GM19468 (cell line): ENCODE results near the gene GFPT1.
"Not testable (repeated sequence)": the region's sequence is repeated elsewhere in the genome, so short reads cannot be mapped to it uniquely, and the experiment has no call there.

ENCODE experiments used
- ATAC-seq: cut with Tn5 transposase; IDR thresholded peaks from one replicate; pipeline ENCODE4 v1.9.1; 2021; ENCODE audit warnings: mild to moderate bottlenecking, moderate library complexity, moderate number of reproducible peaks; ENCODE audit not compliant: unreplicated experiment; ENCODE audit errors: extremely low read depth

The GFPT1 gene

GRCh38 chr2:69385443-69386151 lies 1.4 kb downstream of the GFPT1 start:
- ATAC-seq, result no peak

- no peak for ATAC-seq
These were observed 2.4 kb downstream of the GFPT1 start for GRCh38 chr2:69384618-69385081.

DNA sequence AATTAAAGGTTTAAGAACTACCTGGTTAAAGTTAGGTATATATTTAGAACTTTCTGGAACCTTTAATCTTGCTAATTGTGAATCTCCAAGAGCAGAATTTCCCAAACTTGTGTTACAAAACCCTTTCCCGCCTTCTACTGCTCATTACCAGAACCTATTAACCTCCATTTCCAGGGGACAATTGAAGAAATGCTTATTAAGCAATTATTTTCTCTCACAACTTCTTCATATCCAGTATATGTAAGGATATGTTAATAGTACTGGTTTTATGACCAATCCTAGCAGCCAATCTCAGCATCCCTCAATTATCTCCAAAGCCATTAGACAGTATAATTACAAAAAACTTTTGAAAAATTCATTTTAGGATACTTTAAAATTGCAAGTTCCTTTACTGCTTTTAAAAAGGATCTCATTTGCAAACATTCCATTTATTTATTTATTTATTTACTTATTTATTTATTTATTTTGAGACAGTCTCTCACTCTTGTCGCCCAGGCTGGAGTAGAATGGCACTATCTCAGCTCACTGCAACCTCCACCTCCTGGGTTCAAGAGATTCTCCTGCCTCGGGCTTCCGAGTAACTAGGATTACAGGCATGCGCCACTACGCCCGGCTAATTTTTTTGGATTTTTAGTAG lies 3.7 kb downstream of the GFPT1 start:
- no peak for ATAC-seq

DNA sequence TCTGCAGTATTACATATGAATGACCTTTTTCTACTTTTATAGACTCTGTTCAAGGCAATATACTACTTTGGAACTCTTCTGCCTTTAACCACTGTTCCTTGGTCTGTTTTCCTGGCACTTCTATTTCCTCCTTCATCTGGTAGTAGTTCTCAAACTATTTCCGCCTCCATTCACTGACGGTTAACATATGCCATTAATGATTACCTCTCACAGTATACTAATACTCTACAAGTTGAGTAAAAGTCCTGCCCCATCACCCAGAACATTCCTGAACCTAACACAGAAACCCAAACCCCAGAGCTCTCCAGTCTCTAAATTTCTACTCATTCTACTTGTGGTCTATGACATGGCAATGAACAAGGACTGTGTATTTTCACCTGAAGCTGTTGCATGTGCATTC lies 4.5 kb downstream of the GFPT1 start:
- ATAC-seq, result no peak

- ATAC-seq, result no peak
These were observed 5.7 kb downstream of the GFPT1 start for GRCh38 chr2:69381337-69381737.

- ATAC-seq, result no peak
These were observed 6.7 kb downstream of the GFPT1 start for GRCh38 chr2:69380072-69380917.

- ATAC-seq, result no peak
These were observed 10.6 kb downstream of the GFPT1 start for GRCh38 chr2:69376403-69376802.

DNA sequence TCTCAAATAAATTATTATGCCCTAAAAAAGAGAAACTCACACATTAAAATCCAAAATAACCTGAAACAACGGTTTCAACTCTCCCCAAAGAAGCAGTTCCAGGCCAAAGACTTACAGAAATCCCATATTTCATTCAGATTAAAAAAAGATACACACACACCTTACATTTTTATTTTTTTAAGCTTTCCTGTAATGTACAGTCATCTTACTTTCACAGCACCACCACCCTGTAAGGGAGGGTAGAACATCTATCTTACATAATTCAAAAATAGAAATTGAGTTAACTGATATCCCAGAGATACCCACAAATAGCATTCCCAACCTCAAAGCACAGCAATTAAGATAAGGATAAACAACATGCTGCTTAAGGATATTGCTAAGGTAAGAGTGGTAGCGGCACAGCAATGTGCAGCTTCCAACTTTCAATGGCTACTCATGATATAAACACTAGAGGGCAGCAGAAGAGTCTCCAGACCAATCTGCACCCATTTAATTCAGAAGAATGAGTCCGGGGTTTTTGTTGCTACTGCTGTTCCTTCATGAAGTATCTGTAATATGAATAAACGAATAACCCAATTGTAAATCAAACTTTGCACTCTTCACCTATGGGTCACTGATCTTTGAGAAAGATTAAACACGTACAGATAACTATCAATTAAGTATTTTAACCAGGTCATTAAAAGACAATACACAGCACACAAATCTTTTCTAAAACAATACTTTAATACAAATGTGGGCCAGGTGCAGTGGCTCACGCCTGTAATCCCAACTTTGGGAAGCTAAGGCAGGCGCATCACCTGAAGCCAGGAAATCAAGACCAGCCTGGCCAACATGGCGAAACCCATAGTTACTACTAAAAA lies 11.3 kb downstream of the GFPT1 start:
- no peak for ATAC-seq

GRCh38 chr2:69372767-69373166 lies 14.3 kb downstream of the GFPT1 start:
- no peak for ATAC-seq

DNA sequence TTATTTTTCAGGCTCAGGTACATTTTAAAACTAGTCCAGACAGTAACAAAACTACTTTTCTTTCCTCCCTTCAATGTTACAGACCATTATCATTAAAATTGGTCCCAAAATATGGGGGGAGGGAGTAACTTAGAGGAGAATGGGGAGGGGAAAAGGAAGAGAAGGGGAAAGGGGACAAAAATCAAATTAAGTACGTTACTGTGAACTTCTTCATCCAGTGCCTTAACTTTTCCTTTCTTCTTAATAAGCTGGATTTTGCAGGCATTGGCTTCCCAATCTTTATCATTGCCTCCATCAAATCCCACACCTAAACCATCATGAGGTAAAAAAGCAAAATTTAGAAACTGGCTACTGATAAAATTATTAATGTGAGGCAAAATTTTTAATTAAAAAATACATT lies 17.2 kb downstream of the GFPT1 start:
- no peak for ATAC-seq

- no peak for ATAC-seq
These were observed 18.4 kb downstream of the GFPT1 start for GRCh38 chr2:69368588-69368987.

GRCh38 chr2:69359371-69359770 lies 27.7 kb downstream of the GFPT1 start:
- ATAC-seq, result no peak

DNA sequence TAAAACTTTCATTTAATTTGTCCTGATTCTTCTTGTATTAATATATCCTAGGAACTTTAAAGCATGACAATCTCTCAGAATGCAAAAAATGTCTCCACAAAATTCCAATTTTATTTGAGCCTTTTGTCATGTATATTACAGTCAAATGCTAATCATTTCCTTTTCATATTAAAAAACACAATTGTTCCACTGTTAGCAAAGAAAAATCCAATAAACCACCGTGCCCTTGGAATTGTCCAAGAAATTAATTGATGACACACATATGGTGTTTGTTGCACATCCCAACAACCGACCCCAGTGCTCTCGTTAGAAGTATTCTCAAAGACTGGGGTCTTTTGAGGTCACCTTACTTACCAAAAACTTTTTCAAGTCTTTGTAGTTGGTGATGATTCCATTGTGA lies 28.1 kb downstream of the GFPT1 start:
- ATAC-seq, result no peak

DNA sequence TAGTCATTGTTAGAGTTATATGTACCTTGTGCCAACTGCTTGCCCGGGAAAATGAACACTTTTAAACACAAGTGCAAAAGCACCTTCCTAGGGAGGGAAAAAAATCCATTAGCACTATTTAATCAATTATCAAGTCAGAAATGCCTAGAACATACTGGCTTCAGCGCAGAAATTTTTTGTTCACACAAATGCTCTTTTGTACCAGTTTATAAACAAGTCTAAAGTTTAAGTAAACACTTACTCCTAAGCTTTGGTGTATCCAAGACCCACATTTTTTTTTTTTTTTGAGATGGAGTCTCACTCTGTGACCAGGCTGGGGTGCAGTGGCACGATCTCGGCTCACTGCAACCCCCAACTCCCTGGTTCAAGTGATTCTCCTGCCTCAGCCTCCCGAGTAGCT lies 30.6 kb downstream of the GFPT1 start:
- ATAC-seq, result no peak

DNA sequence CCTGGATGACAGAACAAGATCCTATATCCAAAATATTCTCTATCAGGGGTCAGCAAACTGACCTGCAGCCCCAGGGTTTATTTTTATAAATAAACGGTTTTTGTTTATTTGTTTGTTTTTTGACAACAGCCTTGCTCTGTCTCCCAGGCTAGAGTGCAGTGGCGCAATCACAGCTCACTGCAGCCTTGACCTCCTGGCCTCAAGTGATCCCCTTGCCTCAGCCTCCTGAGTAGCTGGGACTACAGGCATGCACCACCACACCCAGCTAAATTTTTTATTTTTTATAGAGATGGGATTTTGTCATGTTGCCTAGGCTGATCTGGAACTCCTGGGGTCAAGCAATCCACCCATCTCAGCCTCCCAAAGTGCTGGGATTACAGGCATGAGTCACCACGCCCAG lies 32.1 kb downstream of the GFPT1 start:
- ATAC-seq, result not testable (repeated sequence)

- no peak for ATAC-seq
These were observed 33.7 kb downstream of the GFPT1 start for GRCh38 chr2:69353360-69353759.

DNA sequence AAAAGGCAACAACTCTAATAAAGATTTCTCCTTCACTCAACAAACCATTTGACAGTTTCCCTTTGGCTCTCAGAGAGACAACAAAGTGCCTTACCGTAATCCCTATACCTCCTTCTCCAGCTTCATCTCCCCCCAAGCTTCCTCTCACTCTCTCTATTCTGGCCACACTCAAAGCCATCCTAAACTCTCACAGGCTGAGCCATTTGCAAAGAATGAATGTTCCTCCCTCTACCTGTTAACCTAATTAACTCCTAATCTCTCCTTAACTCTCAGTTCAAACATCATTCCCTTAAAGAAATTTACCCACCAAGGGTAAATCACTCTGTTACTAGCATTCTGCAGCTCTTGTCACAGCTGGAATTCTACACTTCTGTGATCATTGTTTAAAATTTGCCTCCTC lies 38.2 kb downstream of the GFPT1 start:
- ATAC-seq, result no peak

GRCh38 chr2:69345434-69345833 lies 41.6 kb downstream of the GFPT1 start:
- no peak for ATAC-seq

DNA sequence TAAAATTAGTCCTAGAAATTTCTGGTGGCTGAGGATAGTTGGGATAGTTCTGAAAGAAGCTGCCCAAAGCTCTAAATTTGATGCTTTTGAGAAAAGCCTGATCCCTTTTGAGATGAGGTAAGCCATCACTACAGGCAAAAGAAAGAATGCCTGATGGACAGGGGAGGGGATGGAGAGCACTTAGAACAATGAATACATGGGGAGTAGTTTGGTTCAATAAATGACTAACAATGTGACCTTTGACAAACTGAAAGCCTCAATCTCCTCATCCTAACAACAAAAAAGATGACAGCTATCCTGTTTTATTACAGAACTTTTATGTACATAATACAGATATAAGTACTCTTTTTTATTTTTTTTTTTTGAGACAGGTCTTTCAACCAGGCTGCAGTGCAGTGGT lies 42.7 kb downstream of the GFPT1 start:
- no peak for ATAC-seq

GRCh38 chr2:69340101-69340775 lies 46.8 kb downstream of the GFPT1 start:
- no peak for ATAC-seq
